Measurements from ENCODE around the gene ATP4B. TPM values are rescaled to one million over a fixed set of nuclear protein-coding genes. Genes with fewer than 3 reads are reported as not detected.

Gene ATP4B
- total and polyA plus RNA-seq, 4 donors: not detected

GRCh38 chr13:113641426-113641825 is 16.6 kb downstream of the ATP4B start:
- ATAC-seq (ENCODE audit: insufficient read depth, low FRiP score): no peak
- TF ChIP-seq CTCF (IDR thresholded peaks at IDR 0.05; ENCODE audit: control extremely low read depth, extremely low read depth): no peak
- H3K9me3 ChIP-seq (ENCODE audit: control insufficient read depth in 4 of 4, insufficient read depth in 3 of 4, low read length in 3 of 4): peaks cover 0 to 3% (median 0%) of the 10 kb centered on the region in 4 donors
- WGBS, 2 donors: 89 to 93% methylated on average over 7 of the region's 7 CpGs
- no peak overlapping the region for H3K9ac ChIP-seq (ENCODE audit: insufficient read depth in 1 of 2, low read length in 2 of 2)
- no peaks in the 10 kb centered on the region for H3K27me3 ChIP-seq (ENCODE audit: control insufficient read depth in 3 of 3, insufficient read depth in 3 of 3, low read length in 2 of 3)
- H3K27ac ChIP-seq (ENCODE audit: low read depth in 1 of 2, low read length in 1 of 2): no peak overlapping the region
- no peak overlapping the region for H3K4me3 ChIP-seq
- peaks cover 0 to 3% (median 0%) of the 10 kb centered on the region in 5 donors for H3K4me1 ChIP-seq (ENCODE audit: control insufficient read depth in 5 of 5, insufficient read depth in 5 of 5, low read length in 5 of 5)
- peak in 1 of 3 donors; percentile 4 for DNase-seq
- peaks cover 17 to 44% (median 28%) of the 10 kb centered on the region in 4 donors for H3K36me3 ChIP-seq (ENCODE audit: control insufficient read depth in 4 of 4, insufficient read depth in 4 of 4, low read length in 4 of 4)

GRCh38 chr13:113639616-113640262 is 18.3 kb downstream of the ATP4B start:
- H3K27ac ChIP-seq (ENCODE audit: low read depth in 1 of 2, low read length in 1 of 2): no peak overlapping the region
- H3K4me3 ChIP-seq: no peak overlapping the region
- DNase-seq: peak in 1 of 3 donors; percentile 4
- no peaks in the 10 kb centered on the region for H3K4me1 ChIP-seq (ENCODE audit: control insufficient read depth in 5 of 5, insufficient read depth in 5 of 5, low read length in 5 of 5)
- TF ChIP-seq CTCF (IDR thresholded peaks at IDR 0.05; ENCODE audit: control extremely low read depth, extremely low read depth): no peak
- ATAC-seq (ENCODE audit: insufficient read depth, low FRiP score): no peak
- no peaks in the 10 kb centered on the region for H3K27me3 ChIP-seq (ENCODE audit: control insufficient read depth in 3 of 3, insufficient read depth in 3 of 3, low read length in 2 of 3)
- peaks cover 0 to 3% (median 0%) of the 10 kb centered on the region in 4 donors for H3K9me3 ChIP-seq (ENCODE audit: control insufficient read depth in 4 of 4, insufficient read depth in 3 of 4, low read length in 3 of 4)
- 96% methylated on average over 27 of the region's 27 CpGs for WGBS, 2 donors
- no peak overlapping the region for H3K9ac ChIP-seq (ENCODE audit: insufficient read depth in 1 of 2, low read length in 2 of 2)
- peaks cover 17 to 54% (median 39%) of the 10 kb centered on the region in 4 donors for H3K36me3 ChIP-seq (ENCODE audit: control insufficient read depth in 4 of 4, insufficient read depth in 4 of 4, low read length in 4 of 4)

GRCh38 chr13:113638806-113639205 is 19.2 kb downstream of the ATP4B start:
- WGBS, 2 donors: 95% methylated on average over 8 of the region's 8 CpGs
- no peak overlapping the region for H3K27ac ChIP-seq (ENCODE audit: low read depth in 1 of 2, low read length in 1 of 2)
- H3K9ac ChIP-seq (ENCODE audit: insufficient read depth in 1 of 2, low read length in 2 of 2): no peak overlapping the region
- ATAC-seq (ENCODE audit: insufficient read depth, low FRiP score) (no peak), DNase-seq (no peak)
- no peaks in the 10 kb centered on the region for H3K27me3 ChIP-seq (ENCODE audit: control insufficient read depth in 3 of 3, insufficient read depth in 3 of 3, low read length in 2 of 3)
- peaks cover 17 to 58% (median 45%) of the 10 kb centered on the region in 4 donors for H3K36me3 ChIP-seq (ENCODE audit: control insufficient read depth in 4 of 4, insufficient read depth in 4 of 4, low read length in 4 of 4)
- no peaks in the 10 kb centered on the region for H3K4me1 ChIP-seq (ENCODE audit: control insufficient read depth in 5 of 5, insufficient read depth in 5 of 5, low read length in 5 of 5)
- H3K9me3 ChIP-seq (ENCODE audit: control insufficient read depth in 4 of 4, insufficient read depth in 3 of 4, low read length in 3 of 4): peaks cover 0 to 3% (median 0%) of the 10 kb centered on the region in 4 donors
- no peak overlapping the region for H3K4me3 ChIP-seq
- no peak for TF ChIP-seq CTCF (IDR thresholded peaks at IDR 0.05; ENCODE audit: control extremely low read depth, extremely low read depth)

Data from lung (tissue), 12 donors.